NCI-H446 treated with DMSO at 0.1 percent for 48 hours (cell line): ENCODE measurements around the gene ACAD10.
"Not testable (repeated sequence)": the region's sequence is repeated elsewhere in the genome, so short reads cannot be mapped to it uniquely, and the experiment has no call there.

Source experiments
- DNase-seq: peaks from one replicate; lab custom pipeline; 2025; lab: John Stamatoyannopoulos, UW

ACAD10 gene

GRCh38 chr12:111685811-111686573 lies at the start of gene ACAD10, which contains the start of gene BRAP:
ACAD10 (plus strand) TSS chr12:111686053; CDS start chr12:111692710, 6,657 bp downstream.
BRAP (minus strand) TSS chr12:111685956; CDS start chr12:111685792, 164 bp downstream.
- peak; percentile 80 for DNase-seq

GRCh38 chr12:111636209-111636945 lies 49.5 kb upstream of the ACAD10 start:
- peak; percentile 52 for DNase-seq

GRCh38 chr12:111638556-111638955 lies 47.3 kb upstream of the ACAD10 start:
- no peak for DNase-seq

GRCh38 chr12:111640506-111640905 lies 45.3 kb upstream of the ACAD10 start:
- no peak for DNase-seq

- no peak for DNase-seq
Measured at GRCh38 chr12:111642681-111643426, 43.0 kb upstream of the ACAD10 start.

- no peak for DNase-seq
Measured at GRCh38 chr12:111643427-111643826, 42.4 kb upstream of the ACAD10 start.

GRCh38 chr12:111645433-111645832 lies 40.4 kb upstream of the ACAD10 start:
- no peak for DNase-seq

- DNase-seq = no peak
Measured at GRCh38 chr12:111650912-111651311, 34.9 kb upstream of the ACAD10 start.

- DNase-seq = not testable (repeated sequence)
Measured at GRCh38 chr12:111652530-111652929, 33.3 kb upstream of the ACAD10 start.

- no peak for DNase-seq
Measured at GRCh38 chr12:111653596-111653995, 32.3 kb upstream of the ACAD10 start.

- no peak for DNase-seq
Measured at GRCh38 chr12:111655356-111655755, 30.5 kb upstream of the ACAD10 start.

GRCh38 chr12:111656016-111656415 lies 29.8 kb upstream of the ACAD10 start:
- no peak for DNase-seq

- DNase-seq = no peak
Measured at GRCh38 chr12:111664499-111664898, 21.4 kb upstream of the ACAD10 start.

- DNase-seq = no peak
Measured at GRCh38 chr12:111664961-111665865, 20.6 kb upstream of the ACAD10 start.

- no peak for DNase-seq
Measured at GRCh38 chr12:111672822-111673381, 13.0 kb upstream of the ACAD10 start.

GRCh38 chr12:111673503-111673902 lies 12.3 kb upstream of the ACAD10 start:
- peak; percentile 0 for DNase-seq

GRCh38 chr12:111677186-111677585 lies 8.7 kb upstream of the ACAD10 start:
- DNase-seq = no peak

GRCh38 chr12:111684485-111685198 lies 1.2 kb upstream of the ACAD10 start:
- DNase-seq = not testable (repeated sequence)

- no peak for DNase-seq
Measured at GRCh38 chr12:111685322-111685810, 487 bp upstream of the ACAD10 start.

GRCh38 chr12:111686574-111687105 lies 787 bp downstream of the ACAD10 start:
- no peak for DNase-seq
